ENCODE data around the gene TYR.

DNA sequence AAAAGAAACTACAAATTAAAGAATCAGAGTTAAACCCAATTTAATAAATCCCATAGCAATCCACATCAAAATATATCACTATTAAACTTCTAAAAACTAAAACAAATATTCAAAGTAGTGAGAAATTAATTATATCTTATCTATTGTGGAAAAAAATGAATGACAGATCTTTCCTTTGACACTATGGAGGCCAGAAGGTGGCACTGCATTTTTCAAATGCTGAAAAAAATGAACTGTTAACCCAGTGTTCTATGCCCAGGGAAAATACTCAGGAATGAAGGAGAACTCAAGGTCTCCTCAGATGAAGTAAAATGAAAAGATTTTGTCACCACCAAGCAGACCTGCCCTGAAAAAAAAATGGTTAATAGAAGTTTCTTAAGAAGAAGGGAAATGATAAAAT, 27.7 kb downstream of the TYR start:
- no peak for TF ChIP-seq POLR2A (IDR thresholded peaks at IDR 0.05; ENCODE audit: low read depth, low read length)
- TF ChIP-seq POLR2AphosphoS5 (IDR thresholded peaks at IDR 0.05; ENCODE audit: low read depth, low read length): no peak
- TF ChIP-seq TAF1 (IDR thresholded peaks at IDR 0.05; ENCODE audit: low read depth, low read length): no peak
- no peak for TF ChIP-seq SPI1 (IDR thresholded peaks at IDR 0.05; ENCODE audit: low read depth, low read length)
- no peak for TF ChIP-seq POU2F2 (IDR thresholded peaks at IDR 0.05; ENCODE audit: low read depth, low read length)
